A673 (cell line): ENCODE data around the gene CLIC4.

Experiments
- CTCF ChIP-seq: fragments of 300-800, 200-600 bp; sonication (generic); conservative IDR thresholded peaks from 2 replicates; pipeline ENCODE4 v1.5.1; 2017; ENCODE audit warnings: low read depth, mild to moderate bottlenecking, antibody characterized with exemption, low read length, moderate library complexity, mixed read lengths
- EZH2 ChIP-seq: fragments of 200-600 bp; sonication (generic); IDR thresholded peaks from 2 replicates; pipeline ENCODE4 v1.6.1; 2017; ENCODE audit warnings: borderline replicate concordance, low read depth, mild to moderate bottlenecking, mixed read lengths, antibody characterized with exemption, low read length; ENCODE audit not compliant: poor library complexity, severe bottlenecking

DNA sequence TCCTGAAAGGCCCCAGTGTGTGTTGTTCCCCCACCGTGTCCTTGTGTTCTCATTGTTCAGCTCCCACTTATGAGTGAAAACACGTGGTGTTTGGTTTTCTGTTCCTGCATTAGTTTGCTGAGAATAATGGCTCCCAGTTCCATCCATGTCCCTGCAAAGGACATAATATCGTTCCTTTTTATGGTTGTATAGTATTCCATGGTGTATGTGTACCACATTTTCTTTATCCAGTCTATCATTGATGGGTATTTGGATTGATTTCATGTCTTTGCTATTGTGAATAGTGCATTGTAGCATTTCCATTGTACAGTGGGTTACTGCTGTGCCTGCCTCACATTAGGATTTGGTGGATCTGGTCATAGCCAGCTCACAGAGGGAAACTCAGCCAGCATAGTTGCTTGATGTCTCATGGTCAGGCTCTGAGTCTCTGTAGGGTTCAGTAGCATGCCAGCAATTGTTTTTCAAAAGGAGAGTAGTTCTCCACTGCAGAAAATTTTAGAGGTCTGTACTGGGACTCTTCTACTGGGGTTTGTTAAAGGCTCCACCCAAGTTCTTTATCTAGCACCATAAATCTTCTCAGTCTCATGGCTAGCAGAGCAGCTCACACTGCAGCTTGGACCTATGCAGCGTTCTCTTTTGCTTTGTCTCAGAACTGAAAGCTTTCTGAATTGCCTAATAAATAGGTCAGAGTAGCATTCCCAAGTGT is 143.9 kb downstream of the CLIC4 start:
- TF ChIP-seq CTCF (no peak), EZH2 (no peak)
